H9 (cell line): ENCODE measurements around the gene ZNF629. TPM values are rescaled to one million over a fixed set of nuclear protein-coding genes. Genes with fewer than 3 reads are reported as not detected.

Experiments
- DNase-seq: peaks from one replicate; pipeline ENCODE4 v3.0.0-alpha.2; 2017
- H2AFZ ChIP-seq: one replicate; pipeline ENCODE4 v1.6.1; 2013; ENCODE audit warnings: mild to moderate bottlenecking, low read length, control low read depth, moderate library complexity
- H2AK5ac ChIP-seq: 2 replicates; pipeline ENCODE4 v1.6.1; 2013; ENCODE audit warnings: low read length, control low read depth, mixed read lengths; ENCODE audit not compliant: insufficient read length
- H2BK120ac ChIP-seq: one replicate; pipeline ENCODE4 v1.6.1; 2013; ENCODE audit warnings: low read depth, mild to moderate bottlenecking, low read length, control low read depth, inconsistent platforms; ENCODE audit not compliant: poor library complexity, severe bottlenecking
- H2BK12ac ChIP-seq: 2 replicates; pipeline ENCODE4 v1.6.1; 2013; ENCODE audit warnings: low read length, control low read depth, mixed read lengths, low read depth; ENCODE audit not compliant: insufficient read length
- H2BK15ac ChIP-seq: 2 replicates; pipeline ENCODE4 v1.6.1; 2013; ENCODE audit warnings: low read depth, low read length, control low read depth
- H2BK20ac ChIP-seq: one replicate; pipeline ENCODE4 v1.6.1; 2013; ENCODE audit warnings: low read depth, mild to moderate bottlenecking, low read length, control low read depth, inconsistent platforms; ENCODE audit not compliant: poor library complexity, severe bottlenecking
- H2BK5ac ChIP-seq: 2 replicates; pipeline ENCODE4 v1.6.1; 2013; ENCODE audit warnings: low read length, control low read depth, mixed read lengths; ENCODE audit not compliant: insufficient read length
- H3K14ac ChIP-seq: 2 replicates; pipeline ENCODE4 v1.6.1; 2013; ENCODE audit warnings: low read length, control low read depth; ENCODE audit not compliant: insufficient read depth
- H3K18ac ChIP-seq: 2 replicates; pipeline ENCODE4 v1.6.1; 2013; ENCODE audit warnings: low read depth, mild to moderate bottlenecking, mixed read lengths, low read length, control low read depth; ENCODE audit not compliant: insufficient read length
- H3K23ac ChIP-seq: 2 replicates; pipeline ENCODE4 v1.6.1; 2013; ENCODE audit warnings: low read length, control low read depth, mixed read lengths, low read depth; ENCODE audit not compliant: insufficient read length
- H3K23me2 ChIP-seq: 2 replicates; pipeline ENCODE4 v1.6.1; 2013; ENCODE audit warnings: low read depth, mild to moderate bottlenecking, mixed read lengths, low read length, control low read depth; ENCODE audit not compliant: insufficient read length, poor library complexity, severe bottlenecking
- H3K27ac ChIP-seq: 2 replicates; pipeline ENCODE4 v1.5.1; 2013; ENCODE audit warnings: low read length, control low read depth, mixed read lengths, low read depth; ENCODE audit not compliant: insufficient read length
- H3K27me3 ChIP-seq: 2 replicates; pipeline ENCODE4 v1.6.1; 2013; ENCODE audit warnings: low read length, control low read depth, inconsistent platforms; ENCODE audit not compliant: insufficient read depth
- H3K4ac ChIP-seq: 2 replicates; pipeline ENCODE4 v1.6.1; 2013; ENCODE audit warnings: low read depth, mild to moderate bottlenecking, control low read depth, inconsistent platforms, low read length, moderate library complexity
- H3K4me1 ChIP-seq: 2 replicates; pipeline ENCODE4 v1.6.1; 2013; ENCODE audit warnings: low read length, control low read depth, inconsistent platforms; ENCODE audit not compliant: insufficient read depth
- H3K4me2 ChIP-seq: 2 replicates; pipeline ENCODE4 v1.6.1; 2013; ENCODE audit warnings: low read length, control low read depth, mixed read lengths; ENCODE audit not compliant: insufficient read length, insufficient read depth
- H3K56ac ChIP-seq: 2 replicates; pipeline ENCODE4 v1.6.1; 2013; ENCODE audit warnings: low read depth, mild to moderate bottlenecking, mixed read lengths, low read length, control low read depth; ENCODE audit not compliant: insufficient read length
- H3K79me1 ChIP-seq: 2 replicates; pipeline ENCODE4 v1.6.1; 2013; ENCODE audit warnings: low read depth, mild to moderate bottlenecking, moderate library complexity, low read length, control low read depth, inconsistent platforms; ENCODE audit not compliant: insufficient read depth, poor library complexity, severe bottlenecking
- H3K79me2 ChIP-seq: 2 replicates; pipeline ENCODE4 v1.6.1; 2013; ENCODE audit warnings: low read length, control low read depth, inconsistent platforms; ENCODE audit not compliant: insufficient read depth
- H3K9ac ChIP-seq: 2 replicates; pipeline ENCODE4 v1.6.1; 2013; ENCODE audit warnings: low read length, control low read depth, mixed read lengths; ENCODE audit not compliant: insufficient read length; ENCODE audit errors: extremely low read depth
- H3K9me3 ChIP-seq: one replicate; pipeline ENCODE4 v1.6.1; 2013; ENCODE audit warnings: low read depth, low read length, inconsistent platforms; ENCODE audit not compliant: control insufficient read depth
- H3T11ph ChIP-seq: one replicate; pipeline ENCODE4 v1.6.1; 2013; ENCODE audit warnings: mild to moderate bottlenecking, low read length, control low read depth, inconsistent platforms
- H4K20me1 ChIP-seq: one replicate; pipeline ENCODE4 v1.6.1; 2013; ENCODE audit not compliant: control insufficient read depth, insufficient read length, insufficient read depth
- H4K5ac ChIP-seq: 2 replicates; pipeline ENCODE4 v1.6.1; 2013; ENCODE audit warnings: low read depth, mild to moderate bottlenecking, mixed read lengths, low read length, control low read depth; ENCODE audit not compliant: insufficient read length
- H4K8ac ChIP-seq: replicated peaks from 2 replicates; pipeline ENCODE4 v1.6.1; 2013; ENCODE audit warnings: low read length, control low read depth, mixed read lengths, low read depth; ENCODE audit not compliant: insufficient read length
- H4K91ac ChIP-seq: 2 replicates; pipeline ENCODE4 v1.6.1; 2013; ENCODE audit warnings: low read depth, mild to moderate bottlenecking, moderate library complexity, mixed read lengths, low read length, control low read depth; ENCODE audit not compliant: insufficient read length
- H3K27ac Mint-ChIP-seq, 3 experiments: 2 replicates in 2 of 3; 3 replicates in 1 of 3; pipeline ENCODE4 v1.8.0; 2020 to 2021; ENCODE audit warnings: mixed read lengths in 3 of 3, mild to moderate bottlenecking in 1 of 3, moderate library complexity in 1 of 3
- H3K27me3 Mint-ChIP-seq: 2 replicates; pipeline ENCODE4 v1.8.0; 2021; ENCODE audit warnings: low read depth, mild to moderate bottlenecking, moderate library complexity, mixed read lengths
- H3K36me3 Mint-ChIP-seq, 3 experiments: 2 replicates in 2 of 3; 3 replicates in 1 of 3; pipeline ENCODE4 v1.8.0; 2020 to 2021; ENCODE audit warnings: low read depth in 3 of 3, mixed read lengths in 3 of 3; ENCODE audit not compliant: insufficient read depth in 1 of 3
- H3K4me1 Mint-ChIP-seq, 2 experiments: 2 replicates each; pipeline ENCODE4 v1.8.0; 2020; ENCODE audit warnings: mixed read lengths in 2 of 2
- H3K4me3 Mint-ChIP-seq, 2 experiments: 2 replicates in 1 of 2; 3 replicates in 1 of 2; pipeline ENCODE4 v1.8.0; 2020 to 2021; ENCODE audit warnings: mild to moderate bottlenecking in 2 of 2, mixed read lengths in 2 of 2, moderate library complexity in 1 of 2
- H3K9me3 Mint-ChIP-seq, 2 experiments: 2 replicates in 1 of 2; 3 replicates in 1 of 2; pipeline ENCODE4 v1.8.0; 2020; ENCODE audit warnings: mild to moderate bottlenecking in 2 of 2, mixed read lengths in 2 of 2, moderate library complexity in 1 of 2
- CTCF ChIP-seq: fragments of 200-600 bp; sonication (generic); conservative IDR thresholded peaks from 3 replicates; pipeline ENCODE4 v1.8.0; 2021; ENCODE audit warnings: antibody characterized with exemption, mild to moderate bottlenecking
- WGBS: extraction: QIAGEN DNeasy Blood & Tissue Kit; methylation state at CpG from one replicate; pipeline ENCODE4 v1.1.7; 2013; ENCODE audit warnings: missing lambda C conversion rate, low lambda C conversion rate, mixed read lengths; ENCODE audit not compliant: insufficient read length; ENCODE audit errors: extremely low coverage; 5-methylcytosine and 5-hydroxymethylcytosine counted together
- total RNA-seq: library from RNA; stranded (reverse); gene quantifications from 2 replicates; pipeline ENCODE4 v1.2.1, GENCODE V29; 2021

ZNF629 gene
- total RNA-seq, 1 experiment from 2014 or later, result 20.0 TPM

GRCh38 chr16:30783280-30784109, 3.5 kb downstream of the ZNF629 start:
- Mint-ChIP-seq H3K36me3 (peaks cover 14 to 36% (median 26%) of the 10 kb centered on the region in 3 experiments; a peak in 6 of 7 replicates), H3K4me3 (no peak overlapping the region), H3K27me3 (peaks cover 1% of the 10 kb centered on the region), H3K4me1 (peaks cover 20 to 29% of the 10 kb centered on the region in 2 experiments), H3K27ac (no peak overlapping the region), H3K9me3 (no peaks in the 10 kb centered on the region)
- H2BK12ac ChIP-seq, result no peak overlapping the region
- H2BK120ac ChIP-seq, result no peak overlapping the region
- no peak overlapping the region for H3T11ph ChIP-seq
- H3K18ac ChIP-seq, result no peak overlapping the region
- DNase-seq, result no peak
- H3K4ac ChIP-seq, result no peak overlapping the region
- H3K9me3 ChIP-seq, result no peaks in the 10 kb centered on the region
- H4K20me1 ChIP-seq, result peaks cover 3% of the 10 kb centered on the region
- H3K9ac ChIP-seq, result no peak overlapping the region
- no peak overlapping the region for H2BK5ac ChIP-seq
- no peak for TF ChIP-seq CTCF
- H3K23me2 ChIP-seq, result peaks cover 12% of the 10 kb centered on the region
- H3K56ac ChIP-seq, result no peak overlapping the region
- H2AK5ac ChIP-seq, result no peak overlapping the region
- no peak overlapping the region for H3K4me2 ChIP-seq
- H3K14ac ChIP-seq, result no peak overlapping the region
- no peak overlapping the region for H4K5ac ChIP-seq
- no peak overlapping the region for H4K8ac ChIP-seq
- H3K79me1 ChIP-seq, result peaks cover 5% of the 10 kb centered on the region
- peaks cover 3% of the 10 kb centered on the region; the same call in 1 of the 2 replicates for H3K79me2 ChIP-seq
- no peak overlapping the region for H3K27ac ChIP-seq
- no CpG with 5 or more reads among the region's 57 CpGs for WGBS
- H4K91ac ChIP-seq, result no peak overlapping the region
- H2BK15ac ChIP-seq, result no peak overlapping the region
- H3K27me3 ChIP-seq, result no peaks in the 10 kb centered on the region
- H2AFZ ChIP-seq, result no peak overlapping the region
- no peaks in the 10 kb centered on the region for H3K4me1 ChIP-seq
- H2BK20ac ChIP-seq, result no peak overlapping the region
- H3K23ac ChIP-seq, result no peak overlapping the region
